ENCODE measurements around the gene IL15RA. TPM values are rescaled to one million over a fixed set of nuclear protein-coding genes. Genes with fewer than 3 reads are reported as not detected.

Gene IL15RA
- total and polyA plus RNA-seq, 2 experiments from 2014 or later: 4.0 to 7.0 TPM

DNA sequence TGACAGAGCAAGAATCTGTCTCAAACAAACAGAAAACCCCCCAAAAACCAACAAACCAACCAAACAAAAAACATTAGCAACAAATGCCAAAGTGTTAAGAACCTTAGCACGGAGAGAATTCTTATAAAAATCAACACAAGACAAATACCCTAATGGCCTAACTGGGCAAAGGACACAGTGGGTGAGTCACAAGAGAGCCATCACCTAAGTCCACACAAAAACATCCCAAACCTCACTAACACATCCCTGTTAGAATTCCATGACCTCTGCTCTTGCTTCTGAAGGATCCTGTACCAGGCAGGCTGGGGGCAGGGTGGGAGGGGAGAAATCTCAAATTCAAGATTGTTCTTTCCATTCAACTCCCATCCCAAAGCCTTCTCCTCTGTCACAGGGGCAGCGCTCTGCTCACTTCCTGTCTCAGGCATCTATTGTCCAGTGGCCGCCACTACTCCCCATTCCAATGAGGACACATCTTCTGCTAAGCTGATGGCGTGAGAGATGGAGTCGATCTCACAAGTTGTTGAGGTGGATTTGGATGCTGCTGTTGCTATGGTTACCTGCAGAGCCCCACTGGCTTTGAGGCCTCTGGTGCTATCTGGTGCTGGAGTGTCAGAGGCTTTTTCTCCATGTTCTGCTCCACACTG lies 9.2 kb downstream of the IL15RA start:
- Histone ChIP-seq H3K4me2 (ENCODE audit: unreplicated experiment) (no peak overlapping the region), H3K9me3 (ENCODE audit: low read depth) (no peaks in the 10 kb centered on the region), H3F3A (ENCODE audit: insufficient read depth) (no peaks in the 10 kb centered on the region), H3K27me3 (replicated peaks; ENCODE audit: insufficient read depth) (no peaks in the 10 kb centered on the region), H4K20me1 (ENCODE audit: insufficient read depth) (no peaks in the 10 kb centered on the region), H3K36me3 (ENCODE audit: low read depth) (no peaks in the 10 kb centered on the region), H3K9ac (no peak overlapping the region), H3K79me2 (ENCODE audit: insufficient read depth) (no peaks in the 10 kb centered on the region), H3K4me3 (no peak overlapping the region), H3K9me2 (ENCODE audit: insufficient read depth) (no peaks in the 10 kb centered on the region), H2AFZ (no peak overlapping the region), H3K27ac (no peak overlapping the region), H3K4me1 (ENCODE audit: insufficient read depth) (peaks cover 4% of the 10 kb centered on the region; the same call in 1 of the 2 replicates)
- WGBS, 2 experiments (ENCODE audit: low coverage in 1 of 2, low lambda C conversion rate in 2 of 2, missing lambda C conversion rate in 2 of 2): 99% methylated on average over 5 of the region's 5 CpGs
- TF ChIP-seq EZH2 (IDR thresholded peaks at IDR 0.05; ENCODE audit: insufficient read depth, poor library complexity, severe bottlenecking) (no peak), EZH2phosphoT487 (IDR thresholded peaks at IDR 0.05; ENCODE audit: insufficient read depth, low read depth) (no peak)
- DNase-seq: no peak
- in situ Hi-C loops (cut with MboI): no loop called here

GRCh38 chr10:5965266-5965665 lies 12.1 kb downstream of the IL15RA start:
- Histone ChIP-seq H3K9ac (no peak overlapping the region), H3K4me3 (no peak overlapping the region), H3K9me2 (ENCODE audit: insufficient read depth) (no peaks in the 10 kb centered on the region), H4K20me1 (ENCODE audit: insufficient read depth) (no peaks in the 10 kb centered on the region), H3F3A (ENCODE audit: insufficient read depth) (no peaks in the 10 kb centered on the region), H3K36me3 (ENCODE audit: low read depth) (no peaks in the 10 kb centered on the region), H2AFZ (no peak overlapping the region), H3K27me3 (replicated peaks; ENCODE audit: insufficient read depth) (no peaks in the 10 kb centered on the region), H3K9me3 (ENCODE audit: low read depth) (no peaks in the 10 kb centered on the region), H3K27ac (no peak overlapping the region), H3K4me2 (ENCODE audit: unreplicated experiment) (no peak overlapping the region), H3K79me2 (ENCODE audit: insufficient read depth) (no peaks in the 10 kb centered on the region), H3K4me1 (ENCODE audit: insufficient read depth) (no peaks in the 10 kb centered on the region)
- no peak for DNase-seq
- in situ Hi-C loops (cut with MboI): no loop called here
- WGBS, 2 experiments (ENCODE audit: low coverage in 1 of 2, low lambda C conversion rate in 2 of 2, missing lambda C conversion rate in 2 of 2): 81 to 87% methylated on average over 8 of the region's 8 CpGs
- TF ChIP-seq EZH2 (IDR thresholded peaks at IDR 0.05; ENCODE audit: insufficient read depth, poor library complexity, severe bottlenecking): no peak
- no peak for TF ChIP-seq EZH2phosphoT487 (IDR thresholded peaks at IDR 0.05; ENCODE audit: insufficient read depth, low read depth)

- Histone ChIP-seq H3K4me3 (no peak overlapping the region), H3K79me2 (ENCODE audit: insufficient read depth) (no peaks in the 10 kb centered on the region), H3K9me2 (ENCODE audit: insufficient read depth) (no peaks in the 10 kb centered on the region), H4K20me1 (ENCODE audit: insufficient read depth) (no peaks in the 10 kb centered on the region), H3K27ac (no peak overlapping the region), H2AFZ (no peak overlapping the region), H3K36me3 (ENCODE audit: low read depth) (no peaks in the 10 kb centered on the region), H3K4me1 (ENCODE audit: insufficient read depth) (no peaks in the 10 kb centered on the region), H3K4me2 (ENCODE audit: unreplicated experiment) (no peak overlapping the region), H3K27me3 (replicated peaks; ENCODE audit: insufficient read depth) (no peaks in the 10 kb centered on the region), H3K9me3 (ENCODE audit: low read depth) (no peaks in the 10 kb centered on the region), H3K9ac (no peak overlapping the region), H3F3A (ENCODE audit: insufficient read depth) (no peaks in the 10 kb centered on the region)
- in situ Hi-C loops (cut with MboI): no loop called here
- WGBS, 2 experiments (ENCODE audit: low coverage in 1 of 2, low lambda C conversion rate in 2 of 2, missing lambda C conversion rate in 2 of 2): 83 to 84% methylated on average over 13 of the region's 13 CpGs
- TF ChIP-seq EZH2phosphoT487 (IDR thresholded peaks at IDR 0.05; ENCODE audit: insufficient read depth, low read depth) (no peak), EZH2 (IDR thresholded peaks at IDR 0.05; ENCODE audit: insufficient read depth, poor library complexity, severe bottlenecking) (no peak)
- no peak for DNase-seq
These were observed 12.6 kb downstream of the IL15RA start for GRCh38 chr10:5964736-5965135.

- Histone ChIP-seq H3K9me3 (ENCODE audit: low read depth) (no peaks in the 10 kb centered on the region), H3K9ac (no peak overlapping the region), H3K27me3 (replicated peaks; ENCODE audit: insufficient read depth) (no peaks in the 10 kb centered on the region), H3F3A (ENCODE audit: insufficient read depth) (no peaks in the 10 kb centered on the region), H3K27ac (no peak overlapping the region), H2AFZ (no peak overlapping the region), H3K4me2 (ENCODE audit: unreplicated experiment) (no peak overlapping the region), H3K9me2 (ENCODE audit: insufficient read depth) (no peaks in the 10 kb centered on the region), H3K4me3 (no peak overlapping the region), H4K20me1 (ENCODE audit: insufficient read depth) (no peaks in the 10 kb centered on the region), H3K36me3 (ENCODE audit: low read depth) (no peaks in the 10 kb centered on the region), H3K79me2 (ENCODE audit: insufficient read depth) (no peaks in the 10 kb centered on the region), H3K4me1 (ENCODE audit: insufficient read depth) (no peaks in the 10 kb centered on the region)
- DNase-seq: no peak
- in situ Hi-C loops (cut with MboI): no loop called here
- TF ChIP-seq EZH2 (IDR thresholded peaks at IDR 0.05; ENCODE audit: insufficient read depth, poor library complexity, severe bottlenecking) (no peak), EZH2phosphoT487 (IDR thresholded peaks at IDR 0.05; ENCODE audit: insufficient read depth, low read depth) (no peak)
- WGBS, 2 experiments (ENCODE audit: low coverage in 1 of 2, low lambda C conversion rate in 2 of 2, missing lambda C conversion rate in 2 of 2): 86 to 87% methylated on average over 10 of the region's 10 CpGs
These were observed 13.8 kb downstream of the IL15RA start for GRCh38 chr10:5963591-5963990.
